Stomach (tissue), 9 donors: ENCODE results near the gene SLAIN2. TPM values are rescaled to one million over a fixed set of nuclear protein-coding genes. Genes with fewer than 3 reads are reported as not detected.
A peak's percentile ranks its signal among the peaks of the same experiment; 100 is the strongest.

Experiments
- DNase-seq, 2 donors: peaks; one replicate each; pipeline versions ENCODE4 v3.0.0 to v3.0.0-alpha.2; 2013 to 2019
- H3K27ac ChIP-seq, 5 donors: fragments of 200-600 bp in 4 of 5; sonication (generic) in 4 of 5; one replicate each; pipeline ENCODE4 v1.5.1; 2013 to 2019; ENCODE audit warnings: mild to moderate bottlenecking in 1 of 5, moderate library complexity in 1 of 5
- H3K27me3 ChIP-seq, 3 donors: fragments of 200-600 bp; sonication (generic); one replicate each; pipeline ENCODE4 v1.5.1; 2017 to 2019; ENCODE audit warnings: mixed run types in 1 of 3
- H3K36me3 ChIP-seq, 4 donors: fragments of 200-600 bp; sonication (generic); 1 replicate in 3 of 4; 2 replicates in 1 of 4; pipeline ENCODE4 v1.5.1; 2016 to 2019
- H3K4me1 ChIP-seq, 4 donors: fragments of 200-600 bp; sonication (generic); one replicate each; pipeline ENCODE4 v1.5.1; 2016 to 2019
- H3K4me3 ChIP-seq, 4 donors: fragments of 200-600 bp; sonication (generic) in 3 of 4; one replicate each; pipeline ENCODE4 v1.5.1; 2016 to 2019; ENCODE audit warnings: mild to moderate bottlenecking in 1 of 4
- H3K9me3 ChIP-seq, 4 donors: fragments of 200-600 bp; sonication (generic); one replicate each; pipeline ENCODE4 v1.5.1; 2016 to 2019
- CTCF ChIP-seq, 7 experiments: fragments of 450-650 bp in 4 of 7; fragments of 200-600 bp in 3 of 7; sonication (generic) in 3 of 7; IDR thresholded peaks; one replicate each; pipeline ENCODE4 v1.5.1; 2016 to 2019; ENCODE audit warnings: antibody characterized with exemption in 7 of 7, control low read depth in 2 of 7, mild to moderate bottlenecking in 1 of 7
- EP300 ChIP-seq: sonication (generic); formaldehyde crosslinking; IDR thresholded peaks from one replicate; pipeline ENCODE4 v1.6.1; 2017; ENCODE audit warnings: antibody characterized with exemption
- POLR2A ChIP-seq, 4 donors: fragments of 450-650 bp; IDR thresholded peaks; one replicate each; pipeline ENCODE4 v1.6.1; 2016; ENCODE audit warnings: antibody characterized with exemption in 4 of 4, control low read depth in 2 of 4, mild to moderate bottlenecking in 1 of 4, moderate library complexity in 1 of 4
- POLR2AphosphoS5 ChIP-seq, 3 donors: sonication (generic); formaldehyde crosslinking; IDR thresholded peaks; one replicate each; pipeline ENCODE4 v1.6.1; 2016; ENCODE audit warnings: antibody characterized with exemption in 3 of 3
- WGBS, 5 donors: extraction: QIAGEN DNeasy Blood & Tissue Kit in 3 of 5; methylation state at CpG; one replicate each; pipeline versions ENCODE4 v1.1.5 to v1.1.7; 2013 to 2018; 5-methylcytosine and 5-hydroxymethylcytosine counted together
- intact Hi-C: fragments of 100-400 bp; cut with DNase I; formaldehyde crosslinking; loops from one replicate; pipeline ENCODE4 v1.15.1; 2023; ENCODE audit warnings: low total_unique reads
- polyA plus RNA-seq, 3 donors: library from polyadenylated mRNA; stranded (reverse); fragments of 200-250 nt; gene quantifications; one replicate each; pipeline ENCODE4 v1.2.3, GENCODE V29; 2013
- total RNA-seq, 5 donors: library from RNA; depleted of rRNA; stranded (reverse); fragments of >200 nt; gene quantifications; one replicate each; pipeline versions ENCODE4 v1.1.0 to v1.2.3, GENCODE V29; 2014 to 2016
- donor health status: healthy with polysubstance abuse.
- donor health status: Bipolar disorder and iron deficiency.
- donor health status: healthy.

SLAIN2 gene
- total and polyA plus RNA-seq, 8 donors: 16.7 to 274 (median 34.9) TPM

- Histone ChIP-seq H3K36me3 (peaks cover 0 to 9% (median 0%) of the 10 kb centered on the region in 4 donors), H3K4me3 (no peak overlapping the region), H3K4me1 (peaks cover 4 to 52% (median 27%) of the 10 kb centered on the region in 4 donors), H3K27ac (no peak overlapping the region), H3K9me3 (no peaks in the 10 kb centered on the region), H3K27me3 (no peaks in the 10 kb centered on the region)
- no peak for TF ChIP-seq POLR2AphosphoS5 (IDR thresholded peaks at IDR 0.05)
- TF ChIP-seq EP300: no peak
- 88 to 97% (median 96%) methylated on average over 2 of the region's 2 CpGs for WGBS, 5 donors
- intact Hi-C loops: no loop called here
- DNase-seq: no peak
These were observed 28.4 kb downstream of the SLAIN2 start for GRCh38 chr4:48369771-48370170.

- no peaks in the 10 kb centered on the region for H3K9me3 ChIP-seq
- no peaks in the 10 kb centered on the region for H3K27me3 ChIP-seq
- TF ChIP-seq POLR2A (IDR thresholded peaks at IDR 0.05) (no peak), EP300 (no peak), POLR2AphosphoS5 (IDR thresholded peaks at IDR 0.05) (no peak), CTCF (IDR thresholded peaks at IDR 0.05) (no peak)
- H3K4me3 ChIP-seq: no peak overlapping the region
- DNase-seq: no peak
- H3K36me3 ChIP-seq: peaks cover 0 to 9% (median 0%) of the 10 kb centered on the region in 4 donors
- no peak overlapping the region for H3K27ac ChIP-seq
- WGBS, 5 donors: 65 to 90% (median 77%) methylated on average over 1 of the region's 1 CpG
- intact Hi-C loops: no loop called here
- peaks cover 7 to 55% (median 31%) of the 10 kb centered on the region in 4 donors for H3K4me1 ChIP-seq
These were observed 29.2 kb downstream of the SLAIN2 start for GRCh38 chr4:48370260-48371134.

- H3K36me3 ChIP-seq: peaks cover 0 to 9% (median 0%) of the 10 kb centered on the region in 4 donors
- H3K9me3 ChIP-seq: no peaks in the 10 kb centered on the region
- DNase-seq: no peak
- H3K27me3 ChIP-seq: no peaks in the 10 kb centered on the region
- 50 to 68% (median 56%) methylated on average over 1 of the region's 1 CpG for WGBS, 5 donors
- H3K4me3 ChIP-seq: no peak overlapping the region
- TF ChIP-seq POLR2AphosphoS5 (IDR thresholded peaks at IDR 0.05) (no peak), CTCF (IDR thresholded peaks at IDR 0.05) (no peak), EP300 (no peak), POLR2A (IDR thresholded peaks at IDR 0.05) (no peak)
- H3K4me1 ChIP-seq: peaks cover 8 to 48% (median 29%) of the 10 kb centered on the region in 4 donors
- intact Hi-C loops: no loop called here
- no peak overlapping the region for H3K27ac ChIP-seq
These were observed 30.9 kb downstream of the SLAIN2 start for GRCh38 chr4:48372272-48372671.

- H3K27ac ChIP-seq: peak overlapping the region in 3 of 5 donors; percentile 31 to 72 (median 36)
- WGBS, 5 donors: 48 to 62% (median 53%) methylated on average over 6 of the region's 6 CpGs
- H3K4me1 ChIP-seq: peaks cover 0 to 31% (median 16%) of the 10 kb centered on the region in 4 donors
- H3K9me3 ChIP-seq: no peaks in the 10 kb centered on the region
- H3K4me3 ChIP-seq: no peak overlapping the region
- peak; percentile 31 to 50 for DNase-seq
- TF ChIP-seq POLR2A (IDR thresholded peaks at IDR 0.05) (no peak), POLR2AphosphoS5 (IDR thresholded peaks at IDR 0.05) (peak in 1 of 3 donors; percentile 20)
- H3K36me3 ChIP-seq: peaks cover 0 to 22% (median 9%) of the 10 kb centered on the region in 4 donors
- H3K27me3 ChIP-seq: no peaks in the 10 kb centered on the region
- intact Hi-C loops: no loop called here
These were observed 34.4 kb downstream of the SLAIN2 start for GRCh38 chr4:48375651-48376304.

- H3K27ac ChIP-seq: no peak overlapping the region
- H3K27me3 ChIP-seq: no peaks in the 10 kb centered on the region
- intact Hi-C loops: no loop called here
- H3K9me3 ChIP-seq: no peaks in the 10 kb centered on the region
- peaks cover 0 to 27% (median 17%) of the 10 kb centered on the region in 4 donors for H3K4me1 ChIP-seq
- 74 to 92% (median 85%) methylated on average over 1 of the region's 1 CpG for WGBS, 5 donors
- TF ChIP-seq EP300: no peak
- no peak for TF ChIP-seq CTCF (IDR thresholded peaks at IDR 0.05)
- no peak for TF ChIP-seq POLR2A (IDR thresholded peaks at IDR 0.05)
- no peak for TF ChIP-seq POLR2AphosphoS5 (IDR thresholded peaks at IDR 0.05)
- no peak for DNase-seq
- peaks cover 0 to 51% (median 24%) of the 10 kb centered on the region in 4 donors for H3K36me3 ChIP-seq
- no peak overlapping the region for H3K4me3 ChIP-seq
These were observed 38.4 kb downstream of the SLAIN2 start for GRCh38 chr4:48379587-48380180.
